ENCODE data around the gene CAVIN2.

Gene CAVIN2, protein sequence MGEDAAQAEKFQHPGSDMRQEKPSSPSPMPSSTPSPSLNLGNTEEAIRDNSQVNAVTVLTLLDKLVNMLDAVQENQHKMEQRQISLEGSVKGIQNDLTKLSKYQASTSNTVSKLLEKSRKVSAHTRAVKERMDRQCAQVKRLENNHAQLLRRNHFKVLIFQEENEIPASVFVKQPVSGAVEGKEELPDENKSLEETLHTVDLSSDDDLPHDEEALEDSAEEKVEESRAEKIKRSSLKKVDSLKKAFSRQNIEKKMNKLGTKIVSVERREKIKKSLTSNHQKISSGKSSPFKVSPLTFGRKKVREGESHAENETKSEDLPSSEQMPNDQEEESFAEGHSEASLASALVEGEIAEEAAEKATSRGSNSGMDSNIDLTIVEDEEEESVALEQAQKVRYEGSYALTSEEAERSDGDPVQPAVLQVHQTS

DNA sequence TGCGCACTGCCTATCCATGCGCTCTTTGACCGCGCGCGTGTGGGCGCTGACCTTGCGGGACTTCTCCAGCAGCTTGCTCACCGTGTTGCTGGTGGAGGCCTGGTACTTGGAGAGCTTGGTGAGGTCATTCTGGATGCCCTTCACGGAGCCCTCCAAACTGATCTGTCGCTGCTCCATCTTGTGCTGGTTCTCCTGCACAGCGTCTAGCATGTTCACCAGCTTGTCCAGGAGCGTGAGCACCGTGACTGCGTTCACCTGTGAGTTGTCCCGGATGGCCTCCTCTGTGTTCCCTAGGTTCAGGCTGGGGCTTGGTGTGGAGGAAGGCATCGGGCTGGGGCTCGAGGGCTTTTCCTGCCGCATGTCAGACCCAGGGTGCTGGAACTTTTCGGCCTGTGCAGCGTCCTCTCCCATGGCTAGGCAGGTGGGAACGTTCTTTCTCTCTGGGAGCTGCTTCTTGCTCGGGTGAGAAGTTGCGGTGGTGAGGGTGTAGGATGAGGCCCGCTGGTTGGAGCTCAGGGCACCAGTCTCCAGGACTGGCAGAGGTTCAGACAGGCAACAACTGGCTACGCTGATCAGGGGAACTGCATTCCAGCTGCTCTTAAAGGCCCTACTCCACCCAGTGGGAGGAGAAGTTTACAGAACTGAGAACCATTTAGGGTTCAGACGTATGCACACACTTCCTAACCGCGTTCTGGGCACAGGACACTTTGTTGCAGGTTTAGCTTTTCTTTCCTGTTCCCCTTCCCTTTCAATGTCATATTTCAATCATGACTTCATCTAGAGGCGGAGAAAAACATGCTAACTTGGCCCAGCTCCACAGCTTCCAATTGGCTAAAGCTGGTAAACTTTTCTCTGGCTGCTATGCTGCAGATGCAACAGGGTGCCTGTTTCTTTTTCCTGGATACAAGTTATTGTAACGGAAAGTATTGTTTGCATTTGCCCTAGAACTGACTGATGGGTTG, at the start of gene CAVIN2:
TSS of gene CAVIN2 (minus strand) at position 574 of the 962 bp plus-strand sequence. CDS start at position 411, 163 bp downstream.
- DNase-seq, result no peak

DNA sequence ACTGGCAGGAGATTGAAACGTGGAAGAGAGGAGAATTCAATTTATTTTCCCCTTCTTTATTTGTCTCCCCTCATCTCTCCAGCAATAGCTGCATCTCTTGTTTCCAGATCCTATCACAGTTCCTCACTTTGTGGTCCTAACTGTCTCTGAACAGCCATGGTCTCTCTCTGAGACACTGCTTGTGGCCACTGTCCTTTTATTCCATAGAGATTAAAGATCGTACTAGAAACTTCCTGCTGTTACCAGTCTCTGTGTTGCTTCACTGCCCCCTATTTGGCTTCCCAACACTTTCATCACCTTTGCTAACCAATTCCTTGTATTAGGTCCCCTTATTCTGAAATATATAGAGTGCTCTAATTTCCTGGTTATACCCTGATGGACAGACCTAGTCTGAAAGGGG, 48.9 kb upstream of the CAVIN2 start:
- no peak for DNase-seq

DNA sequence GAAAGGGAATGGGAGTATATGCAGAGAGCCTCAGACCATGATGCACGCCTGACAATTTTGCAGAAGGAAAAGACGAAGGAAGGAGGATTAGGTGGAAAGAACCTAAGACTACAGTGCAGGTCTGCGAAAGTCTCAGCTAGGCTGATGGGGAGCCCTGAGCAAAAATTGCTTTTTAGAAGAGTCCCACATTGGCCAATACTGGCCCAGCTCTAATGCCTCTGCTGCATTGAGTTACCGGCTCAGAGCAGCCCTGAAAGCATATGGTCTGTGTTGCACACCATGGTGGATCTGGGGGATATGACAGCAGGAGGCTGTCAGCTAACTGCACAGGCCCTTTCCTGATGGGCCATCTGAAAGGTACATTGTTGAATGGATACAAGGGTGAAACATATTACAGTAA, 48.3 kb upstream of the CAVIN2 start:
- no peak for DNase-seq

DNA sequence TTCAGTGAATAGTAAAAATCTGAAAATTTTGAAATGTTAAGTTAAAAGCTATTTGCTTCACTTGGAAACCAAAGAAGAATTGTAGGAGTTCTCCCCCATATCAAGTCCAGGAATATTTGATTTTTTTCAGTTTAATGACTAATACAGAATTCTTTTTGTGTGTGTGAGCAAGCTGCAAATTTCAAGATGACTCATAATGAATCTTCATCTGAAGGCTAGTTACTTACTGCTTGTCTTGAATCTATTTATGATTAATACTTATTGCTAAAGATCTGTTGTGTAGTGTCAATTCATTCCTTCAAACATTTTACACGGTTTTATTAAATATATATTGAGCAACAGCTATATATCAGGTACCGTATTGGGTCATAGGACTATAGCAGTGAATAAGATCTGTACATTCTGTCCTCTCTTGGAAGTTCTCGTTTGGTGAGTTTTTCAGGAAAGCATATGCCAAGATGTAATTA, 47.8 kb upstream of the CAVIN2 start:
- no peak for DNase-seq

DNA sequence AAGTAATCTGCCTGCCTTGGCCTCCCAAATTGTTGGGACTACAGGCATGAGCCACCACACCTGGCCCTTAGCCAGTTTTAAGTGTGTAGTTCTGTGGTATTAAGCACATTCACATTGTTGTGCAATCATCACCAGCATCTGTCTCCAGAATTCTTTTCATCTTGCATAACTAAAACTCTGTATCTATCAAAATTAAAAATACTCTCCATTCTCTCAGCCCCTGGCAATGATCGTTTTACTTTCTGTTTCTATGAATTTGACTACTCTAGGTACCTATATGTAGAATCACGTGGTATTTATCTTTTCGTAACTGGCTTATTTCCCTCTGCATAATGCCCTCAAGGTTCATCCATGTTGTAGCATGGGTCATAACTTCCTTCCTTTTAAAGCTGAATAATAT, 45.5 kb upstream of the CAVIN2 start:
- no peak for DNase-seq

DNA sequence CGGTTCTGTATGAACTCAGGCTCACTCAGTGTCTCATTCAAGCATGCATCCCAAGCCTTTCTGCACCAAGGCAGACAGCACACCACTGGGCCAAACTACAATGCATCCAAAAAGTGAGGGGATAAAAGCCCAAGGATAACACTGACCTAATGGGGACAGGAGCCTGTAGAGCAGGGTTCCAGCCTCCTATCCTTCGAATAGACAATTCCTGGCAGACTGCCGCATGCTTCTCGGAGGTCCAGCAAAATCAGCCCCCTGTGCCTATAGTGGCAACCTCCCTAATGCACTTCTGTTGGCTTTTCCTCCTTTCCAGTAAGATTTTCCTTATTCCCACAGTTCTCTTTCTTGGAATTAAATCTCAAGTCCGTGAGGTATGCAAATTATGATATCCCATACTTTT, 44.8 kb upstream of the CAVIN2 start:
- DNase-seq, result no peak

DNA sequence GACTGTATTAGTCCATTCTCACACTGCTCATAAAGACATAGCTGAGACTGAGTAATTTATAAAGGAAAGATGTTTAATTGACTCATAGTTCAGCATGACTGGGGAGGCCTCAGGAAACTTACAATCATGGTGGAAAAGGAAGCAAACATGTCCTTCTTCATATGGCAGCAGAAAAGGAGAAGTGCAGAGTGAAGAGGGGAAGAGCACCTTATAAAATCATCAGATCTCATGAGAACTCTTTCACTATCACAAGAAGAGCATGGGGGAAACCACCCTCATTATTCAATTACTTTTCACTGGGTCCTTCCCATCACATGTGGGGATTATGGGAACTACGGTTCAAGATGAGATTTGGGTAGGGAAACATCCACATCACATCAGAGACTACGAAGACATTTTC, 43.0 kb upstream of the CAVIN2 start:
- no peak for DNase-seq

DNA sequence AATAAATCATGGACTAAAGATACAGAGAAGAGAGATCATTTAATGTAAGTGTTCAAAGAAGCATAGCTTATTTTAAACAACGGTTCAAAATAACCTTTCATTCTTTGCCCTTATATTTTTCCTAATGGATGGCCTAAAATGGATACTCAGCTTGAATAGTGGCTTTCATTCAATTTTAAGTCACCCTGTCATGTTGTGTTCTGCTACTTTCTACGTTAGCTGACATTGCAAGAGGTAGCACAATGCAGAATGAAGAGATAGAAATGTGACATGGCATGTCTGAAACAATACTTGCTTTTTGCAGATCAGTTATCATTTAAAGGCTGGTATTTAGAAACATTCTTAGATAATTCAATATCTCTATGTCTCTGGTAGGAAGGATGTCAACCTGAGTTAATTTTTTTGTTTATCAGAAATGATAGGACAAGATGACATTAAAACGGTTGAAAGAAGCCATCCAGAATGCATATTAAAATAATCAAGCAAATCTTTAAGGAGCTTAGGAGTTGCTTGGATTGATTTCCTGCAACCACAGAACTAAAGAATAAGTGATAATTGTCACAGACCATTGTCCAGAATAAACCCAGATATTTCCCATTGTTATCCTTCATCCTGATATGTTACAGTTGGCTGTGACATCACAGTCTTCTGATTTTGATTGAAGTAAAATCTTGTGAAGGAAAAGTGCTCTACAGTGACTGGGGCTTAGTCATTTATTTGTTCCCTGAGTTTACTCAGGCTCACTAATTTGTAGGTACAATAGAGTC, 41.7 kb upstream of the CAVIN2 start:
- no peak for DNase-seq

DNA sequence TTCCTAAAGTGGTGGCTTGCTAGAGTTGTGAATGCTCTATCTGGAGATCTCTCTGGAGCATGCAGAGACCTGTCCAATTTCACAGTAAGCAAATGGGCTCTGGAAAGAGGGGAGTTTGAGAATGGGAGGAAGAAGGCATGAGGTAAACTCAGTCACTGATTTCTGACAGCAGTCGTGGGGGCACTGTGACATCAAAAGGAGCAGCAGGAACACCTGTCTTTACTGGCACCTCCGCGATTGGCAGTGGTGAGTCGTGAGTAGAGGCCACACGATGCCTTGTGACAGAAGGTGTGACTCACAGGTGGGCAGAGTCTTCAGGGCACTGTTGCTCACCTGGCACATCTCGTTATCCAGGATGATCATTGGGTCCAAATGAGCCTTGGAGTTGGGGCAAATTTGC, 38.8 kb upstream of the CAVIN2 start:
- DNase-seq, result no peak

DNA sequence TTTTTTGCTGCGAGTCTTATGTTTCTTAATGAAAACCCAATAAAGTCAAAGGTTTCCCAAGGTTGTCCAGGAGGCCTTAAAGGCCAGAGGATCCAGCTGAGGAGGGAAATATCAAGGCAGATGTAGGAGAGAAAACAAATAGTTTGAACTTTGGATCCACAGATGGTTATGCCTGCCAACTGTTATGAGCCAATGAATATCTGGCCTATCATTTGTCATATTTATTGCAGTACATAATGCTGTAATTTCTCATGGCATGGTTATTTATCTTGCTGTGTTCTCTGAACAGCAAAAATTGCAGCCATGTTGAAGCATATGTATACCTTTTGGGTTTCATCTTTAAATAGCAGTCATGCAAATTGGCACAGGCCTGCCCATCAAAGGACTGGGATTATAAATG, 38.2 kb upstream of the CAVIN2 start:
- DNase-seq, result no peak

DNA sequence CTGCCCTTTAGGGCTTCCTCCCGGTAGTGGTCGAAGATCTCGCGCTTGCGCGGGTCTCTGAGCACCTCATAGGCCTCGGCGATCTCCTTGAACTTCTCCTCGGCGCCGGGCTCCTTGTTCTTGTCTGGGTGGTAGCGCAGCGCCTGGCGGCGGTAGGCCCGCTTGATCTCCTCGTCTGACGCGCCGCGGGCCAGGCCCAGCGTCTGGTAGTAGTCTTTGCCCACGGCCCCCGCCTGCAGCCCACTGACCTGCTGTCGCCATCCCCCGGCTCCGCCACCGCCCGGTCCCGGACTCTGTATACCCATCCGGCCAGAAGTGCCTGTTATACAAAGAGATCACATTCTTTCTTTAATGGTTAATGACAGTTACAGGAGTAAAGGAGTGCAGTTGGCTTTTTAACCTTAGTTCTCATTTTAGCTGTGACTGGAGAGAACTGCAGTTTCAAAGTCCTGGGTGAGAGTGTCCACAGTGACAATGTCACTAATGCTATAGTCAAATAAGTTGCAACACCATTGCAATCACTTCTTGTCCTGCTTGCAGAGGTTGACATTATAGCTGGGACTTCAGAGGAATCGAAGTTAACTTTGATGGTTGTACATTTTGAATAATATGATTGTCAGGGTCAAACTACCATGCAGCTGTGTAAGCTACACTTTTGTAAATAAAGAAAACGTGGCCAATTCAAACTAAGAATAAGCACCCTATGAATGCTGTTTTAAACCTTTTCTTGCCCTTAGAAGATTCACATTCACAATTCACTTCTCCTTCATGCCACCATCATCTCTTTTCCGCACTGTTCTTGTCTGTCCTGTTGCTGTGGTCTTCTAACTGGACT, 35.3 kb upstream of the CAVIN2 start:
- no peak for DNase-seq

DNA sequence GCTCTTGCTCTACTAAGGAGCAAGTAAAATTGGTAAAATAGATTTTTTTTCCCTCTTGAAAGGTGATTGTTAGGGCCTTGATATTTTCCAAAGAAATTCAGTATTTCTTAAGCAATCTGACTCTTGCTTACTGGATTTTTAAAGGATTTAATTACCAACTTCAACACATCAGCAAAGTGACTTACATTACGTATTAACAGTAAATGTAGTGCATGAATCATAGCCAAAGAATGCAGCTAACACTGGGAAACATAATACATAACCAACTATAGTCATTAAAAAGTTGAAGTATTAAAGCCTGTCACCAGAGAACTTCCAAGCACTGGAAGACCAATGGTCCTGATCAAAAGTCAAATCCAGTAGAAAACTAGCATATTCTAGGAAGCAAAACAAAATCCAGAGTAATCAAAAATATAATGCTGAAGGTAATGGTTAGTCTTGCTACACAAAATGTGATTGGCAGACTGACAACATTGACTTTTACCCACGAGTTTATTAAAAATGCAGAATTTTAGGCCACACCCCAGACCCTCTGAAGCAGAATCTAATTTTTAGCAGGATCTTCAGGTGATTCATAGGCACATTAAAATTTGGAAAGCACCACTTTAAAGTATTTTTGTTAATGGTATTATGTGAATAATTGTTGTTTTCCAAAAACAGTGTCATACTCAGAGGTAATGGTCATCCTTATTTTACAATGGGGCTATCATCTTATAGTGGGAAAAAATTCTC, 31.8 kb upstream of the CAVIN2 start:
- DNase-seq, result no peak

DNA sequence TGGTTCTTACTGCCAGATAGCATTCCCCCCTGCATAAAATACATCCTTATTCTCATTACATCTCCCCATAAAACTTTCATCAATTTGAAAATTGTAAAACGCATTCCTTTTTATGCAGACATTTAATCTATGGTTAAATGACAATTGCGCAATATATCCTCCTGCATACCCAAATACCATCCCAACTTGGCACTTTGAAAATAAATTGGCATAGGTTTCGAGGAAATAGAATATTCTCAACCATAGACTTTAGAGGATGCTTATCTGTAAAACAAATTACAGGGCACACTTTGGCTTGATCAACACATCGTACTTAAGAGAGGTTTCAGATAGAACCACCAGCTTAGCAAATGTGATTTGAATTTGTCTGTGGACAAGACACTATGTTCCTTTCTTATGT, 31.0 kb upstream of the CAVIN2 start:
- DNase-seq, result no peak

DNA sequence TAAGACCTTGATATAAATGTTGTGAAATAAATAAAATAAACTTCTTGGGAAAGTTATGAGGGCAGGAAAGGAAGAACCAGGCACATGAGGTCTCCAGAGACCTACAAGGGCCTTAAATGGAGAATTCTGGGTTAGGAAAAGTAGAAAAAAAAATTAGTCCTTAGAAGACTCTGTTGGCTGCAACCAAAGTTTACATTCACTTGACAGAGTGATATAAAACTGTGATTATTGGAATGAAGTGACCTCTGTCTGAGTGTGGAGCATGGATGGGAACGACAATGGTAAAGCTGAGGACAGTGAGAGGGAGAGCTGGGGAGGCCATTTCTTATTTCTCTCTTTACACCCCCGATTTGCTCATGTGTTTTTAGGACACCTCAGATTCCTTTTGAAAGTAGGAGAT, 29.0 kb upstream of the CAVIN2 start:
- no peak for DNase-seq

DNA sequence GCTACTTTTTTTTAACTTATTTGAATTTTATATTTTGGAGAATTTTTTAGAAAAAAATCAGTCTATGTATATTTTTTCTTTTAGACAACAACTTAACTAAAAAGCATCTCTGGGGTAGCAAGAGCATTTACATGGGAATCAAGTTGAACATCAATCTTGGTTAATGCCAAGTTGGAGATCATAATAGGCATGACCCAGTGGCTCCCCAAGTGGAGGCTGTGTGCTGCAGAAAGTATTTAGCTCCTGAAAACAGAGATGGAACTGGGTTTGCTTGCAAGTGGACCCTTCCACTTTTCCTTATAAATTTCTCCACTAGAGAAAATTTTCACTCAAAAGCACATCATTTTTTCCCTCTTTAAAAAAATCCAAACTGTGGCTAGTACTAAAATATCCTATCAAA, 23.9 kb upstream of the CAVIN2 start:
- no peak for DNase-seq

DNA sequence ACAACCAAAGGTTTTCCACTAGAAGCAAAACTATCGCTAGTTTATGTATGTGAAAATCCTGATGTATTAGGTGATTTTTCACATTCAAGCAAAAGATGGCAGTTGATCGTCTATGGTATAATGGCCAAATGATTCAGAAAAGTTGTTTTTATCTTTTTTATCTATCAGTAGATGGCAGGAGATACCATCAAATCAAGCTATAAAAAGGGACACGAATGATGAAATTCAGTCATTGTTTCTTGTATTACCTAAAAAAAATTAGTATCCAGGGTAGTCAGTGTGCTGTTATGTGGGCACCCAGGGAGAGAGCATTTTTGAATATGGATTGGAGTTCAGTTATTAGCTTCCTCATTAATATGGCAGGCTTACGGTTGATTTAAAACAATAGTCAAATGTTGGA, 22.9 kb upstream of the CAVIN2 start:
- DNase-seq, result no peak

DNA sequence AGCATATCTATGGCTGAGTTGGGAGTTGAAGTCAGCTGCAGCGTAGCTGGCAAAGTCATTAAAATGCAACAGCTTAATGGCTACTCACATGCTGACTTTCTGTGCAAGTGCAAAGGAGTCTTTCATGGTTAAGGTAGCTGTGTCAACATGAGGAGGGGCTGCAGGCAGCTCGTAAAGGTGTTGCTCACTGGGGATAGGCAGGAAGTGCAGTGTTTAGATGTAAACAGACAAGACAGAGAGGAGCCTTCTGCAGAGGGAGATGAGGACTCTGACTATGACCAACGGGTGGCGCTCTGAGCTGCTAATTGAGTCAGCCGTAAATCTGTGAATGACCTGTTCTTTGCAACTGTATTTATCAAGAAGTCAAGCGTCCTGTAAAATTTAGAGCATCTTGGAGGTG, 22.3 kb upstream of the CAVIN2 start:
- no peak for DNase-seq

DNA sequence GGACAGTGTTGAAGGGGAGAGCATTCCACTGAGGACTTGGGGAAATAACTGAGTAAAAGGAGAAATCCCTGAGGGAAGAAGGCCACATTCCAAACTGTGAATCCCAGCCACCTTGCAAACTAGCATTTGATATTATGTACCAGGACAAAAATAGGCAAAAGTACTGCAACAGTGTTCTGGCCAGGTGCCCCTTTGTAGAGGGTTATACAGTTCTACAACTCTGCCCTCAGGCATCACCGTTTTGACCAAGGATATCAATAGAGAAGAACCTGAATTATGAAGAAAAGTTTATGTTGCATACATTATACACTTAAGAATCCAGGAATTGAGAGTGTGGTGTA, 20.6 kb upstream of the CAVIN2 start:
- DNase-seq, result no peak

DNA sequence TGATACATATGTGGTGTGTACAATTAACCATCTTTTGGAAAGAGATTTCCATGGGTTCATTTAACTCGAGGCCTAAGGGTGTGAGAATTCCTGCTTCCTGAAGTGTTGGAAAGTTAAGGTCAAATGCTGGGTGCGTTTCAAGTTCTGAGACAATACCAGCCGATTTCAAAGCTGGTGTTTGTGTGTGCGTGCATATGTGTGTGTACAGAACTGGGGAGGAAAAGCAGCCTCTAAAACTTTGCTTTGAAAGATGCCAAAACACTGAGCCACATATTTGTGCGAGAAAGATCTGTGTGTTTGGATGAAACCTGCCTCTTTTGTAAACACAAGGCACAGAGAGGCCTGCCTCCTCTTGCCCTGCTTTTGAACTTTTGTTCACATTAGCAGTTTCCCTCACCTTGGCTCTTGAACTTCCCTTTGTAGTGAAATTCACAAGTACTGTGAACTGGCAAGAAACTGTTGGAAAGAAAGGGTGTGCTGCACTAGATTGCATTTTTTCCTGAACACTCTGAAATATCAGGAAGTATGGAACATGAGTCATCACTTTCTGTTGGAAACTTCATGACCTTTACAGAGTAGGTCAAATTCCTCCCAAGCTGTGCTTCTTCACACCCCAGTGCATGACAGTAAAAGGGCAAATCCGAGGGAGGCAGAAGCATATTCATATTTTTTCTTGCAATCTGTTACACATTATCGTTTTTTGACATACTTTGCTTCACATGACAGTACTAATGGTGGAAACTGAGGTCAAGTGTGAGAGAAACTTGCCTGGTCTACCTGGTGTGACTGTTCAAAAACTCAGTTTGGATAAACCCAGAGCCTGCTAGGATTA, 20.0 kb upstream of the CAVIN2 start:
- no peak for DNase-seq

DNA sequence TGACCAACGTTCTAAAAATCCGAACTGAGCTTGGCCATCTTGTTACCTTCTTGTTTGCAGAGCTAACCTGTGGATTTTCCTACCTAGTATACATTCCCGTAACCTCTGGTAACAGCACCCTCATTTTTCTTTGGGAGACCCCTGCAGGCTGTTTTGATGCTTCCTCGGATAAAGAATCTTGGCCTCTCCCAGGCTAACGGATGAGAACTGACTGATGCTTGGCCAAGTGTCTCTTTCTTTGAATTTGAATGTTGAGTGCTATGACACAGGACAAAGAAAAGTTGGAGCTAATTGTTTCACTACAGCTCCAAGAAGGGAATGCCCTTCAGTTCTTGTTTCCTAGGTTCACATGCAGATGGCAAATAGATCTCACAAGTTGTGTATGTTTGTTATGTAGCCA, 19.3 kb upstream of the CAVIN2 start:
- no peak for DNase-seq

All from stimulated activated CD4-positive, alpha-beta T cell treated with anti-CD3 and anti-CD28 coated beads, Interleukin-4, amount 100 ng/mL, for 4 hours (primary cell).